ENCODE data around the gene MYO5A.

MYO5A gene

GRCh38 chr15:52362497-52362896 lies 166.2 kb downstream of the MYO5A start:
- DNase-seq (ENCODE audit: low read depth, low spot score): no peak

GRCh38 chr15:52361975-52362494 lies 166.6 kb downstream of the MYO5A start:
- no peak for DNase-seq (ENCODE audit: low read depth, low spot score)

GRCh38 chr15:52361494-52361893 lies 167.2 kb downstream of the MYO5A start:
- no peak for DNase-seq (ENCODE audit: low read depth, low spot score)

DNA sequence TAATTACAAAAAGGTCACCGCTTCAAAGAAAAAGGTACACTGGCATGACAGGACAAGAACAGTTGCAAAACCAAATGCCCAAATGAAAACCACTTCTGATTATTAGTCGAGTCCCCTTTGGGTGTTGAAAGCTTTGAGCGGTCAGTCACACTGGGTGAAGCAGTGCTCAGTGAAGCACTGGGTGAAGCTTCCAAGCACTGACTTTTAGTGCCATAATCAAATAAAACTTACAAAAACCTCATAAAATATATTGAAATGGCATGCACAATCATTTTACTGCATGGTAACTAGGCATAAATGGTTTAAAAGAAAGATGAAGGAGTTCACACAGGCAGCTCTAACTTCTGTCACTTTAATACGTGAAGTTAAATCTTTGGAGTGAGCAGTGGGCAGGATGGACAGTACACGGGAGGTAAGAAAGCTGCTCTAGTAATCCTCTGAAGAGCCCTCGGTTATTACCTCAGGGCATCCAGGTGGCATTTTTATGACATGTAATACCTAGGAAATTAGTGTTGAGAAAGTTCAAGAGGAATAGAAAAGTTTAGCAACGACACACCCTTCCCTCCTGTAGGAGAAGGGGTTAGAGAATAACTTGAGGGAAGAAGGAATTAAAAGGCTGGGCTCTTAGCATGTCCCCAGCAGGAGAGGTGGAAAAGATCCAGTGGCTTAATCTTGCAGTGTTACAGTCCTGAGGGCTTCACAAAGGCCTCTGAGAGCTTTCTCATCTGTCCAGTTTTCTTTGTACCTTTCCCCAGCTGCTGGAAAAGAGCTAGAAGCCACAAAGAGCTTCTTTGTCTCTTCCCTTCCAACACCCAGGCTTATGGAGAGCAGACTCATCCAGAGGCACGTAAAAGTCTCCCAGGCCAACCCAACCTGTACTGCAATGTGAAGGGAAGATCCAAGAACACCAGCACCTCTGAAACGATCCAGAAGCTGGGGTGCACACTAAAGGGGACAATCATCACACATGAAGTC lies 168.2 kb downstream of the MYO5A start:
- DNase-seq (ENCODE audit: low read depth, low spot score): no peak

- DNase-seq (ENCODE audit: low read depth, low spot score): no peak
Observed at GRCh38 chr15:52359722-52360121, 169.0 kb downstream of the MYO5A start.

- DNase-seq (ENCODE audit: low read depth, low spot score): no peak
Observed at GRCh38 chr15:52357949-52358348, 170.7 kb downstream of the MYO5A start.

DNA sequence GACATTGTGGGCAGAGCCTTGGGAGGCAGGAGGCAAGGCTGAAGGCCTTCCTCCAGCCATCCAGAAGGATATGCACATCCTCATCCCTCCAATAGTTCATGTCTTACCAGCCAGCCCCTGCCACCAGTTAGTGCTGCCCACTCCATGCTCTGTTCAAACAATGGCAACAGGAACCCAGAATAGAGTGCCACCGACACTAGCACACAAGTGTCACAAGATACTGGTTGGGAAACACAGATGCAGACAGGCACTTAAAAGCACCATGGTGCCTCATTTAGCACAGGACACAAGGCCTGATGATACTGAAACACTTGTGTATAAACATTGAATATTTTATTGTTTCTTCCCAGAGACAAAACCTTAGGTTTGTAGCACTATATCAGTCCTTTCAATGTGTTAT lies 176.6 kb downstream of the MYO5A start:
- DNase-seq (ENCODE audit: low read depth, low spot score): no peak

DNA sequence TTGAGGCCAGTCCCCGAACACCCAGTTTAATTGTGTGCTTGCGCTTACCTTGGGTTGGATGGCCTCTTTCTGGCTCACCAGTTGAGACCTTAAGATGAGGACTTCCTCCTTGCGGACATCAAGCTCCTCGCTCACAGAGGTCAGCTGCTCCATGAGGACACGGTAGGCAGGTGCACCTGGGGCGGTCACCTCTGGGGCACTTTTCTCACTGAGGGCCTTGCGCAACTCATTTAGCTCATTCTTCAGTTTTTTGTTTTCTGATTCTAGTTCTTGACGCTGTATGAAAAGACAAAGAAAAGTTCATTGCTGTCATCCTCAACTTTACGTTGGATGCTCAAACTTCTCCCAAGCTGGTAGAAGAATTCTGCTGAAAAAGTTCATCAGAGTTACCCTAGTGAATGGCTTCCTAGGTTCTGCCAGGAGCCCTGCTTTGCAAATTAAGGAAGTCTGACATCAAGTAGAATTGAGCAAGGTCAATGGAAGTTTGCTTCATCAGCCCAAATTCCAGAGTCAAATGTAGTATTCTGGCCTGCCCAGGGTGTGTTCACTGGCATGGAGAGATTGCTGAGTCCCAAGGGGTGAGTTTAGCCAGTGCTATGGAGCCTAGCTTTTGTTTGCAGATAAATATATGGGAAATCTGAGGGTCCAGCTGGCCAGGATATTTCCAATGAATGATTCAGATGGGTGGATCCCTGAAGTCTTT lies 177.3 kb downstream of the MYO5A start:
- no peak for DNase-seq (ENCODE audit: low read depth, low spot score)

- DNase-seq (ENCODE audit: low read depth, low spot score): no peak
Observed at GRCh38 chr15:52350423-52350822, 178.3 kb downstream of the MYO5A start.

DNA sequence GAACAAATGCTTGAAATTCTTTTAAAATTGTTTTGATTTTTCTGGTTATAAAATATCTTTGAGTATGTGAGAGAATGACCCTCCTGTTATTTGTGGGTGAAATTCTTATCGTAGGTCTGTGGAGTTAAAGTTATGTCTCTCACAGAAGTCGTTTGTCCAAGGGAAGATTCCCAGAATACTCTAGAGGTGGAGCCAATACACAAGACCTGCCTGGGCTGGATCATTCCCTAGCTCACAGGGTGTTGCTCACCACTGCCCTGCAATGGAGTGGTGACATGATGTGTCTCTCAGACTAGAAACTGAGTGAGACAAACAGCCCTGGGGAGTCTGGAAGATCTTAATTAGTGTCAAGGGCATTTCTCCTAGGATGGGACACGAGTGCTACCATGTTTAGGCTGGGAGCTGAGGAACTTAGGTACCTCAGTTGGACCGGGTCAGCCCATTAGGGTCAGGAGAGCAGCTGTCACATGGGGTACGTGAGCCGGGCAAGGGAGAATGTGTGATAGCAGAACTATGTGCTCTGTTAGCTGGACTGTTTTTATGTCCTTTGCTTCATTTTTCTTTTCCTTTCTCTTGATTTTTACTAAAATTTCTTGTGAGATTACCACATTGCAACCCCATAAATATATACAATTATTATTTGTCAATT lies 179.5 kb downstream of the MYO5A start:
- DNase-seq (ENCODE audit: low read depth, low spot score): no peak

DNA sequence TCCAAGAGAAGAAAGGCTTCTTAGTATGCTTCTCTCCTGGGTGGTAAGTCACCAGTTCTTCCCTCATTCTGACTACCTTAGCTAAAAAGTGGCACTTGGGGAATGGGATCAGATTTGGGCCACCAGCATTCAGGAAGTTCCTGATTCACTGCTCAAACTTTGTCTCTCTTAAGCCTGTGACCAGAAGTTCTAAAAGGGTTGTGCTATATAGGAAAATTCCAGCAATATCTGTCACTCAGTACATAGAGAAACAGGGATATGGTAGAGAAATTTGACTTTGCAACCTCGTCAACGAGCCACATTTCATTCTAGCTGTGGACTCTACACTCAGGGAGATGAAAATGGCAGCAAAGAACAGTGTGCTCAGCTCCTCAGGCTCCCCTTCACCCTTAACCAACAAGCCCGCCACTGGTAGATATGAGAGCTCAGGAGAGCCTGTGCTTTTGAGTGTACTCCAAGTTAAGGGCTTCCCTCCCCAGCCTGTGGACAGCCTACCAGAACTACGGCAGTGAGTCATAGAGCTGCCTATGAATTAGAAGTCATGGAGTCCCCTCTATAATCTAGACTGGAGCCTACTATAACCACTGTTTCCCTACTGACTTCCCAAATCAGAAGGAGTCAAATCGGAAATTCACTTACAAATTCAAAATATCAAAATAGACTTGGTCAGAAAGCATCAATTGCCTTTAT lies 180.5 kb downstream of the MYO5A start:
- no peak for DNase-seq (ENCODE audit: low read depth, low spot score)

GRCh38 chr15:52344592-52344991 lies 184.1 kb downstream of the MYO5A start:
- no peak for DNase-seq (ENCODE audit: low read depth, low spot score)

DNA sequence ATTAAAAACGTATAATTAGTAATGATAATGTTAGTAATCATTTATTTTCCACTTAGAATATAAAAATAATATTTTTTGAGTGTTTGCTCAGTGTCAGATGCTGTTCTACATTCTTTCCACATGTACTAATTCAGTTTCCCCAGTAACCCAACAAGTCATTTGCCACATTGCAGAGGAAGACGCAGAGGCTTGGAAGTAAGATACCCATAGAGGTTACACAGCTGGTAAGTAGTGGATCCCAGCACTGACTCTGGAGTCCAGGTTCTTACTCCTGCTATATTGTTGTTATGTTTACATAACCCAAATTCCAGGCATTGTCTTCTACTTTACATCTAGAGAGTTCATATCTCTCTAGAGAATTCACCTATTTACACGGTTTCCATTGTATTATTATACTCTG lies 184.8 kb downstream of the MYO5A start:
- no peak for DNase-seq (ENCODE audit: low read depth, low spot score)

- no peak for DNase-seq (ENCODE audit: low read depth, low spot score)
Observed at GRCh38 chr15:52340093-52340492, 188.6 kb downstream of the MYO5A start.

DNA sequence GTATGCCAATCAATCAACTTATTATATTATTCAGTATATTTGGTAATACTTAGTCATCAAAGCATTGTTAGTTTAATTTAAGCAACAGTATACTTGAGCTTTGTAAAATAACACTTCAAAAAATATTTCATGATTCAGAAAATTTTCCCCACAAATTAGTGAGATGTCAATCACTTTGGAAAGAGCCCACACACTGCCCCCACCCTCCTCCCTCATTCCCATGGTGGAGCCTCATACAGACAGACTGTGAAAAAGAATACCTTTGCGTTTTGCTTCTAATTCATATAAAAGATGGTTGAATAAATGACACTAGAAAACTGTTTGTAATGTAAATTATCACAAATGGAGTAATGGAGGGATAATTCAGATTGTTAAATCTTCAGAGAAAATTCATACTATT lies 189.8 kb downstream of the MYO5A start:
- DNase-seq (ENCODE audit: low read depth, low spot score): no peak

GRCh38 chr15:52338058-52338457 lies 190.6 kb downstream of the MYO5A start:
- no peak for DNase-seq (ENCODE audit: low read depth, low spot score)

DNA sequence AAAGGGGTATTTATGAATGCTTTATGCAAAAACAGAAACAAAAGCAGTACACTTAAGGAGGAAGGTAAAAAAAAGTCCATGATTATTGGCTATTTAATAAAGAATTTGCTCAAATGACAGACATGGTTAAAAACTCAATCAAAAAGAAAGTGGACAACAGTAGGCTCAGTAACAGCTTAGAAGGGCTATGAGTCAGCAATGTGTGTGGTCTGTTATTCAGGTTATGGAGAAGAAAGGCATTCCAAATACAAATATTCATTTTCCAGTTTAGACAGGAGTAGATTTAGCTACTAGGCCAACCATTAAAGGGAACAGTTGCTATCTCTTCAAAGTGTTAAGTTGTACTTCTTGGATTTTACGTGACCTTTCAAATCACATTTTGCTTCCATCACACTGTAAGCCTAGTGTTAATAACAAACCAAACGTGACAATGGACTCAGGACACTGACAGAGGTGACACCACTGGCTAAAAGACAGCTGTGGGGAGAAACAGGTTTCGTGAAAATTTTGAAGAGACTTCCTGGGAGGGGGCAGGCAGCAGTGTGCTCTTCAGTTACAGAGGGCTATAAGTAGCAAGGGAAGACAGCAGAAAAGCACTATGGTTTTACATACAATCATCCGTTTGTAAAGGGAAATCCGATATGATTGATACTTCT lies 191.4 kb downstream of the MYO5A start:
- DNase-seq (ENCODE audit: low read depth, low spot score): no peak

DNA sequence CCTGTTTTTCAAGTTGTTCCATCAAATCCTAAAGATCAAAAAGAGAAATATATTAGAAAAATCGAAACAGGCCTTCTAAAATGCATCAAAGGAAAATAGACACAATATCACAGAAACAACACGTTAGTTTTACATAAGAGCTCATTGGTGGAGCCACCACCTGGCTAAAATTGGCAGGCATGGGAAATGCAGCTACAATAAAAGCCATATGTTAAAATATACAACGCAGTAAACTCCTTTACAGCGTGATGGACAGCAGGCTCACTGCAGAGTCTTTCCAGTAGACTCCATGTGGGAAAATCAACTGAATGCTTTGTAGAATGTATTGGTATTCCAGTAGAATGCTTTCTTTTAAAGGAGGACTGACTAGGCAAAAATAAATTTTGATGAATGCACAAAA lies 192.2 kb downstream of the MYO5A start:
- DNase-seq (ENCODE audit: low read depth, low spot score): no peak

GRCh38 chr15:52334491-52335160 lies 194.1 kb downstream of the MYO5A start:
- no peak for DNase-seq (ENCODE audit: low read depth, low spot score)

GRCh38 chr15:52331490-52332240 lies 197.0 kb downstream of the MYO5A start:
- DNase-seq (ENCODE audit: low read depth, low spot score): no peak

Measured in iPS DF 19.7 (cell line).